Fibroblast of the aortic adventitia (primary cell): Measurements from ENCODE around the gene LAIR1. TPM values are rescaled to one million over a fixed set of nuclear protein-coding genes. Genes with fewer than 3 reads are reported as not detected.
"Not testable (repeated sequence)": the region's sequence is repeated elsewhere in the genome, so short reads cannot be mapped to it uniquely, and the experiment has no call there.

Experiments used
- DNase-seq: peaks from one replicate; pipeline ENCODE4 v3.0.0-alpha.2; 2010; ENCODE audit warnings: low read depth
- H3K4me3 ChIP-seq: 2 replicates; pipeline ENCODE4 v1.5.1; 2011; ENCODE audit warnings: low read depth, mild to moderate bottlenecking, control low read depth, low read length, moderate library complexity
- total RNA-seq: library from RNA; depleted of rRNA; stranded (reverse); fragments of >200 nt; gene quantifications from 2 replicates; pipeline ENCODE4 v1.2.3, GENCODE V29; 2012; ENCODE audit warnings: low replicate concordance
- TF ChIP-seq, protein P1 (sequence below): IDR thresholded peaks from 2 replicates; pipeline ENCODE4 v1.5.1; 2011; ENCODE audit warnings: mild to moderate bottlenecking, low read length, control low read depth, inconsistent platforms; ENCODE audit not compliant: insufficient read depth

The LAIR1 gene
- total RNA-seq, 1 donor, result not detected

DNA sequence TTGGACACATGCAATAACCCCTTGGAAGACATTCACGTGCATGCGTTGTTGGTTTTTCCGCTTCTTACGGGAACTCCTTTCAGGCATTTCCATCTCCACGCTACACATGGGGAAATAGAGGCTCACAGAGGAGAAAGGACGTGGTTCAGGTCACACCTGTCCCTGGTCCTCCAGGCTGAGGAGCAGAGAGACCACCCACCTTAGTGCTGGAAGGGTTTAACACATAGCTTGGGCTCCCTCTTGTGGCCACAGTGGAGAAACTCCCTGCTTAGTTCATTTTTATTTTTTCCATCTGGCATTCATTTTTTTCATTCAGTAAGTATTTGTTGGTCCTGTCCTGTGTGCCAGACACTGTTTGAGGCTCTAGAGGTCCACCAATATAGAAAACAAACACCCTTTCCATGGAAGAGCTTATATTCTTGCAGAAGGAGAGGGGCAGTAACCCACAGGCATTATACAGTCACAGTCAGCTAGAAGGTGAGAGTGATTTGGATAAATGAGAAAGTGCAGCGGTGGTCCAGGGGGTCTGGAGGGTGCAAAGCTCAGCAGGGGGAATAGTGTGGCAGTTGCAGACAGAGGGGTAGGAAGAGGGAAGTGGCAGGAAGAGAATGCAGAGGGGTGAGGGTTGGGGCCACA, 26.3 kb upstream of the LAIR1 start:
- DNase-seq, result peak; percentile 69
- no peak overlapping the region for H3K4me3 ChIP-seq
- TF ChIP-seq, protein P1, sequence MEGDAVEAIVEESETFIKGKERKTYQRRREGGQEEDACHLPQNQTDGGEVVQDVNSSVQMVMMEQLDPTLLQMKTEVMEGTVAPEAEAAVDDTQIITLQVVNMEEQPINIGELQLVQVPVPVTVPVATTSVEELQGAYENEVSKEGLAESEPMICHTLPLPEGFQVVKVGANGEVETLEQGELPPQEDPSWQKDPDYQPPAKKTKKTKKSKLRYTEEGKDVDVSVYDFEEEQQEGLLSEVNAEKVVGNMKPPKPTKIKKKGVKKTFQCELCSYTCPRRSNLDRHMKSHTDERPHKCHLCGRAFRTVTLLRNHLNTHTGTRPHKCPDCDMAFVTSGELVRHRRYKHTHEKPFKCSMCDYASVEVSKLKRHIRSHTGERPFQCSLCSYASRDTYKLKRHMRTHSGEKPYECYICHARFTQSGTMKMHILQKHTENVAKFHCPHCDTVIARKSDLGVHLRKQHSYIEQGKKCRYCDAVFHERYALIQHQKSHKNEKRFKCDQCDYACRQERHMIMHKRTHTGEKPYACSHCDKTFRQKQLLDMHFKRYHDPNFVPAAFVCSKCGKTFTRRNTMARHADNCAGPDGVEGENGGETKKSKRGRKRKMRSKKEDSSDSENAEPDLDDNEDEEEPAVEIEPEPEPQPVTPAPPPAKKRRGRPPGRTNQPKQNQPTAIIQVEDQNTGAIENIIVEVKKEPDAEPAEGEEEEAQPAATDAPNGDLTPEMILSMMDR, result peak; percentile 74

DNA sequence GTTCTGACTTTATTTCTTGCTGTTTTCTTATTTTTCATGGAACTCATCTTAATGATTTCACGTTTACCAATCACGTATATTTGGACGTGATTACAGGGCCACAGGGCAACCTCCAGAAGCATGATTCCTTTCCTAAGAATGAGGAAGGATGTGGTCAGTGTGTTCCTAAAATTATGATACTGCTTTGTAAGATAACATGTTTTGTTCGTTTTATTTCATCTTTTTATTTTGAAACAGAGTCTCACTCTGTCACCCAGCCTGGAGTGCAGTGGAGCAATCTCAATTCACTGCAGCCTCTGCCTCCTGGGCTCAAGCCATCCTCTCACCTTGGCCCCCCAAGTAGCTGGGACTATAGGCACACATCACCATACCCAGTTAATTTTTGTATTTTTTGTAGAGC, 24.8 kb upstream of the LAIR1 start:
- DNase-seq, result no peak
- no peak overlapping the region for H3K4me3 ChIP-seq
- TF ChIP-seq, protein P1, result no peak

DNA sequence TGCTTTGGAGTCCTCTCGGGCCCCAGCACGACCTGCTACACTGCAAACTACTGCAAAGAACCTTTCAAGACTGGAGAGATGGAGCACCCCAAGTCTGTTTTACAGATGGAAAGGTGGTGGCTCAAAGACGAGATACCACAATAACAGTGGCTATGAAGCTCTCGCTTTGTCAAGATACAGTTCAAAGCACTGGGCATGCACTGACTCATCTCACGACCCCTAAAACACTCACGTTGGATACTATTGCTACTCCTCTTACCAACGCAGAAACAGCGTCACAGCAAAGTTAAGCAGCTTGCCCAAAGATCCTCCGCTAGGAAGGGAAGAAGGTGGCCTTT, 24.0 kb upstream of the LAIR1 start:
- H3K4me3 ChIP-seq, result no peak overlapping the region
- TF ChIP-seq, protein P1, result no peak
- no peak for DNase-seq

DNA sequence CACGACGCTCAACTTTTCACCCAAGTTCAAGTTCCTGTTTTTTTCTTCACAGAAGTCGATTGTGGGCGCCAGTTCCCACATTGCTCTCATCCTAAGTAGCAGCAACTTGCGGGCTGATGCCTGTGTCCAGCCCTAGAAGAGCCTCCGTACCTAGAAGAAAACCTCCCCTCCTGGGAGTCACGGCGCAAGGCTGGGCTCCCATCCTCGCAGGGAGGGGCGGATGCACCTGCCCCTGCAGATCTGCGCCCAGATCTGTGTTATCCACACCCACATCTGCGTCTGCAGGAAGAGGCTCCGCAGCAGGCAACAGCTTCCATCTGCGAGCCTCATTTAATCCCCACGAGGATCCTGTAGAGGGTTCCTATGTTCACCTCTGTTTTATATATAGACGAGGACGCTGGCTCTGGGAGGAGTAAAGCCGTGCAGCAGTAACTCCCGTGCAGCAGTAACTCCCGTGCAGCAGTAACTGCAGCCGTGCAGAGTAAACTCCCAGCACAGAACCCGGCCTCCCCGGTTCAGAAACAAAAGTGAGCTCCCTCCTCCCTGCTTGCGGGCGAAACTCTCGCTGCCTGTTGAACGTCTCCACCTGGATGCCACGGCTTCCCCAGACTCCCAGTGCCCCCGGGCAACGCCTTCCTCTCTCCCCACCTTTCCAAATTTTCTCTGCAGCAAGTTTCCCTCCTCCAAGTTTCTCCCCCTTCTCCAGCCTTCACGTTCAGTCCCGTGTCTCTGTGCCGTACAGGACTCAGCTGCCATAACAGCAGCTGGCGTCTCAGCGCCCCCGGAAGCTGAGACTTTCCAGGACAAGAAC, 23.5 kb upstream of the LAIR1 start:
- no peak for DNase-seq
- H3K4me3 ChIP-seq, result peak overlapping the region; percentile 37
- TF ChIP-seq, protein P1, result no peak

DNA sequence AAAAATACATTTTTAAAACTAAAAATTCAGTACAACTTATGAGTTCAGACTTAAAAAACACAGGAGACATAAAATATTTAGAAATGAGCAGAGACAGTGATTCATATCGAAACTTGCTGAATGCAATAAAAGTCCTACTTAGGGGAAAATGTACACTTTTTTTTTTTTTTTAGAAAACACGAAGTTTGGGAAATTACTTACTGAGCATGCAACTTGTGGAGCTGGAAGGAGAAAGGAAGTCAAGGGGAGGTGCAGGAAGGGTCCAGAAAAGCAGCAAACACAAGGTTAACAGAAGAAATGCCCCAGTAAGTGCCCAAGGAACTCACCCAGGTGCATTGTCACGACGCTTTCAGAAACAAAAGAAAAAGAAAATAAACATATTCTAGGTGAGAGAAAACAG, 18.6 kb upstream of the LAIR1 start:
- TF ChIP-seq, protein P1, result no peak
- no peak for DNase-seq
- no peak overlapping the region for H3K4me3 ChIP-seq

DNA sequence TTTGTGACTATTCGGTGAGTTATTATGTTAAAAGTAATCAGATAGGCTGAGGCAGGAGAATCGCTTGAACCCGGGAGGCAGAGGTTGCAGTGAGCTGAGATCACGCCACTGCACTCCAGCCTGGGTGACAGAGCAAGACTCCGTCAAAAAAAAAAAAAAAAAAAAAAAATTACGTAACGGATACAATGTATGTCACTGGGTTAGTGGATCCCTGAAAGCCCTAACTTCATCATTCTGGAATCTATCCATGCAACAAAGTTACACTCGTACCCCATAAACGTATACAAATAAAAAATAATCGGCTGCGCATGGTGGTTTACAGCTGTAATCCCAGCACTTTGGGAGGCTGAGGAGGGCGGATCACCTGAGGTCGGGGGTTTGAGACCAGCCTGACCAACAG, 17.3 kb upstream of the LAIR1 start:
- not testable (repeated sequence) for DNase-seq, H3K4me3 ChIP-seq

DNA sequence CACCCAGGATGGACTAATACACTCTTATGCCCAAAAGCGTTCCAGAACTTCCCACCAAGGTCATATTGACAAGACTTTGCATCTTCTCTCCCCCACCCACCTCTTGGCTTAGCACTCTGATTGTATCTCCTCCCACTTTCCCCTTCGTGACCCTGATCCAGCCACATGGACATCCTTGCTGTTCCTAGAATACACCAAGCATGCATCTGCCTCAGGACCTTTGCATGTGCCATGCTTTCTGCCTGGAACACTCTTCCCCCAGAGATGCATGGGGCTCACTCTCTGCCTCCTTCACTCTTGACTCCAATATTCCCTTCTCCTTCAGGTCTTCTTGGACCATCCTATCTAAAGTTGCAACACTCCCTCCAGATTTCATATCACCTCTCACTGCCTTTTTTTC, 16.2 kb upstream of the LAIR1 start:
- H3K4me3 ChIP-seq, result no peak overlapping the region
- TF ChIP-seq, protein P1, result no peak
- no peak for DNase-seq
